Measurements from ENCODE around the gene NEK6.

Gene NEK6

DNA sequence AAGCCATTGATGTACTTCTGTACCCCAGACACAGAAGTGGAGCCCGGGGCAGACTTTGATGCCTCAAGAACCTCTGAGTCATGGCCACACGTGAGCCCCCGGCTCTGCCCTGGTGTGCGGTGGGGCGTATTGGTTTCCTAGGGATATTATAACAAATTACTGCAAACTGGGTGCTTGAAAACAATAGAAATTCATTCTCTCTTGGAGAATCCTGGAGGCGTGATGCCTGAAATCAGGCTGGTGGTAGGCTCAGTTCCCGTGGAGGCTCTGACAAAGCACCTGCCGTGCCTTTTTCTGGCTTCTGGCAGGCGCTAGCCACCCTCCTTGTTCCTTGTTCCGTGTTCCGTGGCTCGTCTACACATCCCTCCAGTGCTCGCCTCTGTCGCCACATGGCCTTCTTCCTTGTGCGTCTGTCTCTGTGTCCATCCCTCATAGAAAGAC is 24.2 kb downstream of the NEK6 start:
- H3F3A ChIP-seq (ENCODE audit: control insufficient read depth, insufficient read depth): no peaks in the 10 kb centered on the region
- no peaks in the 10 kb centered on the region for H3K9me3 ChIP-seq (ENCODE audit: control insufficient read depth, insufficient read depth, low read length)
- no peak for TF ChIP-seq EZH2phosphoT487 (IDR thresholded peaks at IDR 0.05; ENCODE audit: borderline replicate concordance, low read length)
- TF ChIP-seq, protein P1, sequence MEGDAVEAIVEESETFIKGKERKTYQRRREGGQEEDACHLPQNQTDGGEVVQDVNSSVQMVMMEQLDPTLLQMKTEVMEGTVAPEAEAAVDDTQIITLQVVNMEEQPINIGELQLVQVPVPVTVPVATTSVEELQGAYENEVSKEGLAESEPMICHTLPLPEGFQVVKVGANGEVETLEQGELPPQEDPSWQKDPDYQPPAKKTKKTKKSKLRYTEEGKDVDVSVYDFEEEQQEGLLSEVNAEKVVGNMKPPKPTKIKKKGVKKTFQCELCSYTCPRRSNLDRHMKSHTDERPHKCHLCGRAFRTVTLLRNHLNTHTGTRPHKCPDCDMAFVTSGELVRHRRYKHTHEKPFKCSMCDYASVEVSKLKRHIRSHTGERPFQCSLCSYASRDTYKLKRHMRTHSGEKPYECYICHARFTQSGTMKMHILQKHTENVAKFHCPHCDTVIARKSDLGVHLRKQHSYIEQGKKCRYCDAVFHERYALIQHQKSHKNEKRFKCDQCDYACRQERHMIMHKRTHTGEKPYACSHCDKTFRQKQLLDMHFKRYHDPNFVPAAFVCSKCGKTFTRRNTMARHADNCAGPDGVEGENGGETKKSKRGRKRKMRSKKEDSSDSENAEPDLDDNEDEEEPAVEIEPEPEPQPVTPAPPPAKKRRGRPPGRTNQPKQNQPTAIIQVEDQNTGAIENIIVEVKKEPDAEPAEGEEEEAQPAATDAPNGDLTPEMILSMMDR (IDR thresholded peaks at IDR 0.05; ENCODE audit: low read depth, low read length, poor library complexity, severe bottlenecking): no peak
- H3K27ac ChIP-seq (ENCODE audit: low read depth, low read length): no peak overlapping the region
- no peak overlapping the region for H3K4me2 ChIP-seq (ENCODE audit: low read length)
- H3K27me3 ChIP-seq (ENCODE audit: control insufficient read depth, low read length): peaks cover 5% of the 10 kb centered on the region; the same call in 1 of the 2 replicates
- peaks cover 2% of the 10 kb centered on the region; the same call in 1 of the 2 replicates for H3K79me2 ChIP-seq (ENCODE audit: control insufficient read depth, low read length)
- peaks cover 31% of the 10 kb centered on the region for H3K4me1 ChIP-seq (ENCODE audit: control insufficient read depth, low read length)
- H4K20me1 ChIP-seq (ENCODE audit: control insufficient read depth, insufficient read depth, low read depth, low read length): 0 out of 2 replicates have a peak, but pooled peaks cover 4% of the 10 kb centered on the region
- no peak overlapping the region for H3K4me3 ChIP-seq (ENCODE audit: low read length)
- no peaks in the 10 kb centered on the region for H3K36me3 ChIP-seq (ENCODE audit: control insufficient read depth, low read length)
- H3K9me2 ChIP-seq (replicated peaks; ENCODE audit: control insufficient read depth, low read length): no peaks in the 10 kb centered on the region

DNA sequence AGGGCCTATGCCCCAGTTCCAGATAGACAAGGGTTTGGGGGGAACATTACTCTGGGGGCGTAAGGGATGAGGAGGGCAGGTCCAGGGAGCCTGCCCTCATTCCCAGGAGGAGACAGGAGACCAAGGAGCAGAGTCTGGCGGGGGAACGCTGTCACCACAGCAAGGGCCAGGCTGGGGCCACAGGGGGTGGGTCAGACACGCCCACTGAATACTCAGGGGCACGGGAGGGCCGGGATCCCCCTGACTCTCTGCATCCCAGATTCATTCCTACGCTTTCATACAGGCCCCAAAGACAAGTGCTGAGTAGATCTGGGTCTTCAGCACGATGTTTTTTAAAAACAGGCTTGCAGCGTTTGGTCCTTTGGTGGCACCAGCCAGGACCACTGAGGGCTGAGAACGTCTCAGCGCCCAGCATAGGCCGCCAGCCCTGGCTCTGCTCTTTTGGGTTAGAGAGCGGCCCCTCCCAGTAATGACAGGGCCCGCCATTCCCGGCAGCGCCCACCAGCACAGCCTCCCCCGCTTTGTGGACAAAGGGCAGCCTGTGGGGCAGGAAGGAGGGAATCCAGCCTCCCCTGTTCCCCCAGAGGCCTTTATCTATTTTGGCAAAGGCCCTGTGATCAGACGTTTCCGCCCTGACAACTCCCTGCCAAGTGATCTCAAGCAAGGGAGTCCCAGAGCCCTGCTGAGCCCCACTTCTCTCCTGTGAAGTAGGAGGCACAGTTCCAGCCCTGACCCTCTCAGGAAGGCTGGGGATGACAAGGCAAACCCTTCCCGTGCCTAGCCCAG is 24.9 kb downstream of the NEK6 start:
- no peaks in the 10 kb centered on the region for H3K9me2 ChIP-seq (replicated peaks; ENCODE audit: control insufficient read depth, low read length)
- H3K4me1 ChIP-seq (ENCODE audit: control insufficient read depth, low read length): peaks cover 32% of the 10 kb centered on the region
- peaks cover 2% of the 10 kb centered on the region; the same call in 1 of the 2 replicates for H3K79me2 ChIP-seq (ENCODE audit: control insufficient read depth, low read length)

DNA sequence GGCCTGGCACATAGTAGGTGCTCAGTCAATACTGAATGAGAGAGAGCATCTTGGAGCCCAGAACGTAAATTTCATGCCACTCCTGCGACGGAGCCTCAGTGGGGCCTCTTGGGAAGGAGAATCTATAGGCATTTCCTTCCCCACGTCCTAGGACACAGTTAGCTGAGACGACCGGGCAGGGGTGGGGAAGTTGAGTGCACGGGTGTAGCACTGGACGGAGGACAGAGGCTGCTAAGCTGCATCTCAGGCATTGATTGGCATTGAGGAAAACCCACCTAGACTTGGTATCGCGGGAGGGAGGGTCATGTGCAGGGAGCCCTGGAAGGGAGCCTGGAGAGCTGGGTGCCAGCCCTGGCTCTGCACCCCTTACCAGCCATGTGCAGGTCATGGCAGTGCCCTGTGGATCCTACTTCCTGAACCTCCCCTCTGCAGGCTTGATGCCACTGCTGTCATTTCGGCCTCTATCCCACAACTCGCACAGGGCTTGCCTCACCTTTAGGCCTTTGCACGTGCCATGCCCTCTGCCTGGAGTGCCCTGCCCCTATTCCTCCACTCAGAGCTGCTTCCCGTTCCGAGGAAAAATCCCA is 25.6 kb downstream of the NEK6 start:
- Histone ChIP-seq H3K27me3 (ENCODE audit: control insufficient read depth, low read length) (peaks cover 5% of the 10 kb centered on the region; the same call in 1 of the 2 replicates), H3K79me2 (ENCODE audit: control insufficient read depth, low read length) (peaks cover 2% of the 10 kb centered on the region; the same call in 1 of the 2 replicates), H3K9me2 (replicated peaks; ENCODE audit: control insufficient read depth, low read length) (no peaks in the 10 kb centered on the region), H3K4me3 (ENCODE audit: low read length) (no peak overlapping the region), H3F3A (ENCODE audit: control insufficient read depth, insufficient read depth) (no peaks in the 10 kb centered on the region), H3K4me2 (ENCODE audit: low read length) (no peak overlapping the region), H3K27ac (ENCODE audit: low read depth, low read length) (no peak overlapping the region), H3K4me1 (ENCODE audit: control insufficient read depth, low read length) (peaks cover 32% of the 10 kb centered on the region), H4K20me1 (ENCODE audit: control insufficient read depth, insufficient read depth, low read depth, low read length) (0 out of 2 replicates have a peak, but pooled peaks cover 4% of the 10 kb centered on the region), H3K9me3 (ENCODE audit: control insufficient read depth, insufficient read depth, low read length) (no peaks in the 10 kb centered on the region), H3K36me3 (ENCODE audit: control insufficient read depth, low read length) (no peaks in the 10 kb centered on the region)
- no peak for TF ChIP-seq EZH2phosphoT487 (IDR thresholded peaks at IDR 0.05; ENCODE audit: borderline replicate concordance, low read length)
- TF ChIP-seq, protein P1 (IDR thresholded peaks at IDR 0.05; ENCODE audit: low read depth, low read length, poor library complexity, severe bottlenecking): no peak

More for the DNA sequence above, 24.9 kb downstream of the NEK6 start:
- H3K4me2 ChIP-seq (ENCODE audit: low read length): no peak overlapping the region
- TF ChIP-seq EZH2phosphoT487 (IDR thresholded peaks at IDR 0.05; ENCODE audit: borderline replicate concordance, low read length): no peak
- TF ChIP-seq, protein P1 (IDR thresholded peaks at IDR 0.05; ENCODE audit: low read depth, low read length, poor library complexity, severe bottlenecking): no peak
- no peaks in the 10 kb centered on the region for H3F3A ChIP-seq (ENCODE audit: control insufficient read depth, insufficient read depth)
- no peak overlapping the region for H3K4me3 ChIP-seq (ENCODE audit: low read length)
- H3K27ac ChIP-seq (ENCODE audit: low read depth, low read length): no peak overlapping the region
- 0 out of 2 replicates have a peak, but pooled peaks cover 4% of the 10 kb centered on the region for H4K20me1 ChIP-seq (ENCODE audit: control insufficient read depth, insufficient read depth, low read depth, low read length)
- H3K27me3 ChIP-seq (ENCODE audit: control insufficient read depth, low read length): peaks cover 5% of the 10 kb centered on the region; the same call in 1 of the 2 replicates
- no peaks in the 10 kb centered on the region for H3K36me3 ChIP-seq (ENCODE audit: control insufficient read depth, low read length)
- no peaks in the 10 kb centered on the region for H3K9me3 ChIP-seq (ENCODE audit: control insufficient read depth, insufficient read depth, low read length)
